DMS79 treated with DMSO at 0.1 percent for 48 hours (cell line): Measurements from ENCODE around the gene ITIH2.
"Not testable (repeated sequence)": the region's sequence is repeated elsewhere in the genome, so short reads cannot be mapped to it uniquely, and the experiment has no call there.

Experiments used
- DNase-seq: peaks from one replicate; lab custom pipeline; 2025; lab: John Stamatoyannopoulos, UW

ITIH2 gene

GRCh38 chr10:7748637-7749036, 45.5 kb downstream of the ITIH2 start:
- DNase-seq, result not testable (repeated sequence)

DNA sequence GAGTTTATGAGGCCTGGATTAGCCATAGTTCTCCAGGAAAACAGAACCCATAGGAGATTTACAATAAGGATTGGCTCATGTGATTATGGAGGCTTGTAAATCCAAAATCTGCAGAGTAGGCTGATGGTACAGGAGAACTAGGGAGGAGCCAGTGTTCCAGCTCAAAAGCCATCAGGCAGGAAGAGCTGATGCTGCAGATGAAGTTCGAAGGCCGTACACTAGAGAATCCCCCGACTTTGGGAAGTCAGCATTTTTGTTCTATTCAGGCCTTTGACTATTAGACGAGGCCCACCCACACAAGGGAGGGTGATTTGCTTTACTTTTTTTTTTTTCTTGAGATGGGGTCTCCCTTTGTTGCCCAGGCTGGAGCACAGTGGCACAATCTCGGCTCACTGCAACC, 47.1 kb downstream of the ITIH2 start:
- no peak for DNase-seq

- DNase-seq, result no peak
Observed at GRCh38 chr10:7752251-7752650, 49.1 kb downstream of the ITIH2 start.

DNA sequence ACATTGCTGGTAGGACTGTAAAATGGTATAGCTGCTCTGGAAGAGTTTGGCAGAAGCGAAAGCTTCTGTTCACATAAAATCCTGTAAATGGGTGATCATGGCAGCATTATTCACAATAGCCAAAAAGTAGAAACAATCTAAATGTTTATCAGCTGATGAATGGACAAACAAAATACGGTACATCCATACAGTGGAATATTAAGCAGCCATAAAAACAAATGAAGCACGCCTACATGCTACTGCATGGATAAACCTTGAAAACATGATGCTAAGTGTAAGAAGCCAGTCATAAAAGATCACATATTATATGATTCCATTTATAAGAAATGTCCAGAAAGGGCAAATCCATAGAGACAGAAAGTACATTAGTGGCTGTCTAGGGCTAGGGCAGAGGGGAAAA, 52.0 kb downstream of the ITIH2 start:
- DNase-seq, result no peak

GRCh38 chr10:7756360-7756992, 53.4 kb downstream of the ITIH2 start:
- no peak for DNase-seq

- no peak for DNase-seq
Observed at GRCh38 chr10:7763929-7764328, 60.8 kb downstream of the ITIH2 start.

- no peak for DNase-seq
Observed at GRCh38 chr10:7766241-7766640, 63.1 kb downstream of the ITIH2 start.

- no peak for DNase-seq
Observed at GRCh38 chr10:7767209-7767608, 64.1 kb downstream of the ITIH2 start.

GRCh38 chr10:7768417-7768816, 65.3 kb downstream of the ITIH2 start:
- DNase-seq, result no peak

GRCh38 chr10:7773845-7774801, 71.0 kb downstream of the ITIH2 start:
- peak; percentile 22 for DNase-seq

- DNase-seq, result no peak
Observed at GRCh38 chr10:7776777-7777176, 73.7 kb downstream of the ITIH2 start.

GRCh38 chr10:7782194-7782593, 79.1 kb downstream of the ITIH2 start:
- DNase-seq, result not testable (repeated sequence)

DNA sequence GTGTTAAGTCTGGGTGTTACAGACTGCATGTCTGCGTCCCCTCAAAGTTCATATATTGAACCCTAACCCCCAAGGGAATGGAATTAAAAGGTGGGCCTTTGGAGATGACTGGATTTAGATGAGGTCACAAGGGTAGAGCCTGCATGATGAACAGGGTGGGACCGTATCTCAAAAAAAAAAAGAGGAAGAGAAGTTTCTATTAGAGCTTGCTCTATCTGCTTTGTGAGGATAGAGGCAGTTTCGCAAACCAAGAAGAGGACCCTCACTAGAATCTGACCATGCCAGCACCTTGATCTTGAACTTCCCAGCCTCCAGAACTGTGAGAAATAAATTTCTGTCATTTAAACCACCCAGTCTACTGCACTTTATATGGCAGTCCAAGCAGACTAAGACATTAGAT, 83.3 kb downstream of the ITIH2 start:
- no peak for DNase-seq

- DNase-seq, result no peak
Observed at GRCh38 chr10:7787150-7787856, 84.2 kb downstream of the ITIH2 start.

- DNase-seq, result peak; percentile 75
Observed at GRCh38 chr10:7787857-7788638, 84.9 kb downstream of the ITIH2 start, which contains the start of the genes ATP5F1C and KIN. Gene ATP5F1C, plus strand, starts transcription at chr10:7788177. Its CDS starts 31 bp downstream, at chr10:7788208. Gene KIN, minus strand, starts transcription at chr10:7787993. Its CDS starts 60 bp downstream, at chr10:7787933.

DNA sequence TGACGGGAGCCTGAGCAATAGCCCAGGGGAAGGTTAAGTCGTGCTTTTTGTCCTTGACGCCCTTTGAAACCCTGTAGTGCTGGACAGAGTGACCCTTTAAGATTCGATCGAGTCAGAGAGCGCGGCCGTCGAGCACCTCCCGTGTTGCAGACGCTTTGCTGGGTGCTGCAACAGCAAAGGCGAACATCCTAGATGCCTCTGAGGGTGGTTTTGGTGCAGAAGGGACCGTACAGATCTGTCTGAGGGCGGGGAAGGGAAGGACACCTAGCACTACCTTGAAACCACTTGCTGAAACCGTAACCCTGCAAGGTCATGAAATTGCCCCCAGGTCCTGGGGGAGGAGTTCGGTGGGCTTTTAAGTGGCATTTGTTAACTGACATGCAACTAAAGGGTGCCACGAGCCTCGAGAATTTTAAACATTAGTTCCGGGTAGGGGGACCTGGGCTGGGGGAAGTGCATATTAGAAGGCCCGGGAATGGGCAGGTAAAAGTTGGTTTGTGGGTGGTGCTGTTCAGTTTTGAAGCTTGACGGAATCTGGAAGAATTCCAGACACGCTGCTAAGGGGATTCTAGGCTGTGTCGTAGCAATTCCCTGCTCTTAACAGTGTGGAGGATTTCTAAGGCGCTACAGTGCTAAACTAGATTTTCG, 85.6 kb downstream of the ITIH2 start:
- DNase-seq, result peak; percentile 10

DNA sequence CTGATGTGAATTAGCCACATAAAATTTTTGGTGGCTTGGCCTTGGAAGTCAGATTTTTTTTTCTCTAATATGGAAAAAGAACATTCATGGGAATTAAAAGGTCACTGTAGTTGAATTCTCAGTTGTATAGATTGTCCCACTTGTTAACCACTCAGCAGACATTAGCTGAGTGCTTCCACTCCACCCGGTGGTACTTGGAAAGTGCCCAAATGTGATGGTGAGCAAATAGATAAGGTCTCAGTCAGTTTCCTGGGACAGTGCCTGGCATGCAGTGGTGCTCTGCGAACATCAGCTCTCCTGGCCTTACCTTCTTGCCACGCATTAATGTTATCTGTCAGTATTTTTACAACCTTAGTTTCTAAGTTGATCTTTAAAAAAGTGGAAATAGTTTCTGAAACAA, 86.3 kb downstream of the ITIH2 start:
- DNase-seq, result peak; percentile 12

DNA sequence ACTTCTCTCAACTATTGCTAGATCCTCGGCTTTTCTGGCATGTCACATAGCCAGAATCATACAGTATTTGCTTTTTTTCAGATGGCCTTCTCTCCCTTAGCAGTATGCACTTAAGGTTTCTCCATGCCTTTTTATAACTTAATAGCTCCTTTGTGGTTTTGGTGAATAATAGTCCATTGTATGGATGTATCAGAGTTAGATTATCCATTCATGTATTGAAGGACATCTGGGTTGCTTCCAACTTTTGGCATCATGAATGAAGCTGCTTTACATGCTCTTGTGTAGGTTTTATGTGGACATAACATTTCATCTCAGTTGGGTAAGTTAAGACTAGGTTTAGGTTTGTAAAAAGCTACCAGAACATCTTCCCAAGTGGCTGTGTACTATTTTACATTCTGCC, 89.4 kb downstream of the ITIH2 start:
- DNase-seq, result no peak

GRCh38 chr10:7794251-7795026, 91.3 kb downstream of the ITIH2 start:
- DNase-seq, result no peak

DNA sequence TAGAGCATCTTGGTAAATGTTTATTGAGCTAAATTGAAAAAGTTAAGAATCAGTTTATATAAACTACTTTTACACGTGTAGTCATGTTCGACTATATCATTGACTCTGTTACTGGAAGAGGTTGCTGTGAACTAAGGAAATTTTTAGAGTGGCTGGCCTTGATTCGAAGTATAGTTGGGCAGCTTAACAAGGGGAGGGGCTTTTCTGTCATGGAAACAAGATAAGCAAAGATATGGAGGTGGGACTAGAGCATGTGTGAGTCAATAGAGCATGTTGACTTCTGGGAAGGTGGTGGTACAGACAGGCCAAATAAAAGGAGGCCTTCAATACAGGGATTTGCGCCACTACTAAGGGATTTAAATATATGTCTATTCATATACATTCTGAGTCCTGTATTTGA, 92.5 kb downstream of the ITIH2 start:
- DNase-seq, result no peak
